IPS-18a (cell line): ENCODE measurements around the gene SOX3.

ENCODE experiments used
- H3K27ac ChIP-seq: one replicate; pipeline ENCODE4 v1.5.1; 2013; ENCODE audit warnings: low read length
- H3K27me3 ChIP-seq: one replicate; pipeline ENCODE4 v1.6.1; 2013; ENCODE audit warnings: mild to moderate bottlenecking, low read length; ENCODE audit not compliant: control insufficient read depth, insufficient read depth
- H3K36me3 ChIP-seq: one replicate; pipeline ENCODE4 v1.6.1; 2013; ENCODE audit warnings: low read depth, low read length; ENCODE audit not compliant: control insufficient read depth
- H3K4me1 ChIP-seq: one replicate; pipeline ENCODE4 v1.6.1; 2013; ENCODE audit warnings: low read depth, low read length; ENCODE audit not compliant: control insufficient read depth
- H3K4me3 ChIP-seq: one replicate; pipeline ENCODE4 v1.5.1; 2013; ENCODE audit warnings: low read length
- H3K9ac ChIP-seq: one replicate; pipeline ENCODE4 v1.6.1; 2013; ENCODE audit warnings: mild to moderate bottlenecking, low read length, moderate library complexity
- H3K9me3 ChIP-seq: one replicate; pipeline ENCODE4 v1.6.1; 2013; ENCODE audit warnings: low read depth, low read length; ENCODE audit not compliant: control insufficient read depth

The SOX3 gene

DNA sequence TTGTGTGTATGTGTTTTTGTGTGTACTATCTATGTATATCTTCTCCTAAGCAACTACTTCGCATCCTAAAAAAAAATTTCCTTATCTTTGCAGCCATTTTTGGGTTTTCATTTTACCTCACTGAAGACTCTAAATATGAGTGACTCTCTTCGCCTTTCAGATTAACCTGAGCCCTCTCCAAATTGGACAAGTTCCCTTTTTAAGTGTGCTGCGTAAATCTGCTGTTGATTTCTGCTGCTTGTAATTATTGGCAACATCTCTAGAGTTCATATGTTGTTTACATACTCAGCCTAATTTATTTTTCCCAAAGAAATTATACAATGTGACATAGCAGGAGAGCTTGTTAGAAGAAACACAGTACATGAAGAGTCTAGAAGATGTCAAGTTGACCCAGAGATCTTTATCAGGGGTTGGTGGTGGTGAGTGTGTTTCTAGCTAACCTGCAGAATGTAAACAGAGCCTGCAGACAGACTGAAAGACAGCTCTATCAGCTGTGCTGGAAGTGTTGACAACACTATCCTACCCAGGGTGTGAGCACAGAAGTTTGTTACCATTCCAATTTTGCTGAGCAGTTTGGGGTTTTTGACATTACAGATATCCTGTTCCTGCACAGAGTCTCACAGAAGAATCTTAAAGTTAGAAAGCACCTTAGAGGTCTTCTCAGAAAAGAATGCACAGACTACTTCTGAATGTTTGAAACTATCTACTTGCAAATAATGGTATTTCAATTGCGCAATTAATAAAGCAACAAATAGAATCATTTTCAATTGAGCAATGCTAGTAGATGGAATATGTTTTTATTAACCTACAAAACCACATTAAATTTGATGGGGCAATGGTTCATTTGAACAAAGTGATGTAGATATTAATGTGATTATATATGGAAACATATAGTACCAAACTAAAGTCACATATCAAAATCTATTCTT lies 12.5 kb downstream of the SOX3 start:
- Histone ChIP-seq H3K9ac (no peak overlapping the region), H3K9me3 (peaks cover 9% of the 10 kb centered on the region), H3K36me3 (no peaks in the 10 kb centered on the region), H3K27ac (no peak overlapping the region), H3K27me3 (no peaks in the 10 kb centered on the region), H3K4me1 (no peaks in the 10 kb centered on the region), H3K4me3 (no peak overlapping the region)

DNA sequence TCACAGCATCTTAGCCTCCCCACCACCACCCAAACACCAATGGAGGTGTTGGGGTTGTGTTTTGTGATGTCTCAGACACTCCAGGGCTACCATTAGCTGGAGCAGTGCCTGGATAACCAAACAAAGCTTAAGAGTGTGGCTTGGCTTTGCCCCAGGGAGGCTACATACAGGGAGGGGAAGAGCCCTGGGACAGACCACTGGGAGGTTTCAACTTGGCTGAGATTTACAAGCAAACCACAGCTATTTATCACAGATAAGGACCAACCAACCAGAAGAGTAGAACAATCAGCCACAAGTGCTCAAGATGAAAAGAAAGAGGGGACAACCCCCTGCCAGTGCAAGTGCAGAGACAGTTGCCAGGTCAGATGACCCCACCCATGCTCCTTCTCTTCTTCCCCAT lies 24.1 kb downstream of the SOX3 start:
- Histone ChIP-seq H3K9me3 (peaks cover 7% of the 10 kb centered on the region), H3K4me1 (no peaks in the 10 kb centered on the region), H3K36me3 (no peaks in the 10 kb centered on the region), H3K27me3 (no peaks in the 10 kb centered on the region), H3K27ac (no peak overlapping the region), H3K9ac (no peak overlapping the region), H3K4me3 (no peak overlapping the region)

DNA sequence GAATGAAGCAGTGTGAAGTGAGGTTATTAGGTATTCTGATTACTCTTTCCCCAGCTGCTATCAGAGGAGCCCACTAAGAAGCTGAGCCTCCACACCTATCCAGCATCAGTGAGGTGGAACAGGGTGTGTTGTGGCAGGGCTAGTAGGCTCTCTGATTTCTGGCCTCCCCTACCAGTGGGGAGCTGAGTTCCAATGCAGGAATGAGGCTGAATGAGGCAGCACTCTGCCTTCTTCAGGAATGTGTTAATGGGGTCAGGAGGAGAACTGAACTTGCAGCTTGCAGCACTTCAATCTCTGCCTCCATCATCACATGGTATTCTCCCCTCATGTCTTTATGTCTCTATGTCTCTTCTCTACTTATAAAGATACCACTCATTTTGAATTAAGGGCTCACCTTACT lies 26.9 kb downstream of the SOX3 start:
- Histone ChIP-seq H3K36me3 (no peaks in the 10 kb centered on the region), H3K4me3 (no peak overlapping the region), H3K4me1 (no peaks in the 10 kb centered on the region), H3K27me3 (no peaks in the 10 kb centered on the region), H3K9me3 (peaks cover 23% of the 10 kb centered on the region), H3K9ac (no peak overlapping the region), H3K27ac (no peak overlapping the region)

GRCh38 chrX:140475025-140475424 lies 29.8 kb downstream of the SOX3 start:
- Histone ChIP-seq H3K4me3 (no peak overlapping the region), H3K36me3 (no peaks in the 10 kb centered on the region), H3K4me1 (no peaks in the 10 kb centered on the region), H3K27ac (no peak overlapping the region), H3K9ac (no peak overlapping the region), H3K27me3 (no peaks in the 10 kb centered on the region), H3K9me3 (peaks cover 33% of the 10 kb centered on the region)

DNA sequence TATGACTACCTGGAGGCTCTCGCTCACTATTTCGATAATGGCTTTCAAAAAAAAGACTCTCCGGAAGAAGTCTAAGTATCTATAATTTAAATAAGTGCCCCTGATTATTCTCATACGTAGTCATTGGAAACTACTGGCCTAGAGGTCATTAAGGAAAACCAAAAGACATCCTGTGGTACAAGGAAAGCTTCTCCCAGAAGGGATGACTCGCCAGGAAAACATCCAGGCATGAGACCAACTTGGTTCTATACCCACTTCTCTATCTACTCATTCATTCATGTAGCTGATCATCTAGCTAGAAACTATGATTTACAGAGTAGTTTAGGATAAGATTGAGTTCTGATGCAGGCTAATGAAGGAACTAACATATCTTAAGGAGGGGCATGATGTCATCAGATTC lies 37.7 kb downstream of the SOX3 start:
- Histone ChIP-seq H3K9me3 (peaks cover 25% of the 10 kb centered on the region), H3K27ac (no peak overlapping the region), H3K36me3 (no peaks in the 10 kb centered on the region), H3K4me3 (no peak overlapping the region), H3K9ac (no peak overlapping the region), H3K4me1 (no peaks in the 10 kb centered on the region), H3K27me3 (no peaks in the 10 kb centered on the region)
